HL-60 (cell line): Measurements from ENCODE around the gene RBFOX2.
"Not testable (repeated sequence)": the region's sequence is repeated elsewhere in the genome, so short reads cannot be mapped to it uniquely, and the experiment has no call there.

Experiments used
- DNase-seq, 2 experiments: peaks; one replicate each; pipeline ENCODE4 v3.0.0-alpha.2; 2010 to 2020; ENCODE audit warnings: low read depth in 1 of 2, low spot score in 1 of 2
- H3K27ac ChIP-seq: fragments of 250-450 bp; sonication (Bioruptor Pico); replicated peaks from 2 replicates; pipeline ENCODE4 v1.5.1; 2020; ENCODE audit warnings: mild to moderate bottlenecking, moderate library complexity
- H3K27me3 ChIP-seq: fragments of 250-450 bp; sonication (Bioruptor Pico); 2 replicates; pipeline ENCODE4 v1.5.1; 2021; ENCODE audit warnings: mild to moderate bottlenecking, moderate library complexity; ENCODE audit not compliant: insufficient read depth, poor library complexity, severe bottlenecking
- H3K4me3 ChIP-seq: replicated peaks from 2 replicates; pipeline ENCODE4 v1.5.1; 2011; ENCODE audit warnings: mild to moderate bottlenecking, control low read depth, low read length; ENCODE audit not compliant: insufficient read depth
- GABPA ChIP-seq: IDR thresholded peaks from 2 replicates; pipeline ENCODE4 v1.6.1; 2012; ENCODE audit warnings: low read depth
- POLR2AphosphoS5 ChIP-seq: IDR thresholded peaks from 2 replicates; pipeline ENCODE4 v1.6.1; 2012; ENCODE audit warnings: low read depth
- SPI1 ChIP-seq: IDR thresholded peaks from 2 replicates; pipeline ENCODE4 v1.6.1; 2012; ENCODE audit warnings: low read depth, mild to moderate bottlenecking, borderline replicate concordance
- TF ChIP-seq, protein P1 (sequence below): IDR thresholded peaks from one replicate; pipeline ENCODE4 v1.5.1; 2011; ENCODE audit warnings: low read length, control low read depth, inconsistent platforms; ENCODE audit not compliant: insufficient read depth
- TF ChIP-seq, protein P2 (sequence below): IDR thresholded peaks from 2 replicates; pipeline ENCODE4 v1.6.1; 2012; ENCODE audit warnings: low read depth; ENCODE audit not compliant: insufficient replicate concordance

The RBFOX2 gene

DNA sequence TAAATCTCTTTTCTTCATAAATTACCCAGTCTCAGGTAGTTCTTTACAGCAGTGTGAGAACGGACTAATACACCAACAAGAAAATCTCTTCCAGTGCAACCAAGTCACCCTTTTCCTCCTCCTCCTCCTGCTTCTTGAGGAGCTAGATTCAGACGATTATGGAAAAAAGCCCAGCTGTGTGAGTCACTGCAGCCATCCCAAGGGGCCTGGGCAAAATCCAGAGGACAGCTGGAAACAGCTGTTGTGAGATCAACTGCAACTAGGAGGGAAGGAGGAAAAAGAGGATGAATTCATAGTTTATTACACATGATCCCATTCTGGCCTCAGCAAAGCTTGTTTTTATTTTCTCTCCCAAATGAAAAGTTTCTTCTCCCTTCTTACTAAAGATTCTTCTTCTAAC, 32.9 kb downstream of the RBFOX2 start:
- no peak overlapping the region for H3K27ac ChIP-seq
- H3K4me3 ChIP-seq: no peak overlapping the region
- peaks cover 11% of the 10 kb centered on the region for H3K27me3 ChIP-seq
- no peak for DNase-seq
- TF ChIP-seq POLR2AphosphoS5 (no peak), SPI1 (no peak), GABPA (no peak)
- TF ChIP-seq, protein P1, sequence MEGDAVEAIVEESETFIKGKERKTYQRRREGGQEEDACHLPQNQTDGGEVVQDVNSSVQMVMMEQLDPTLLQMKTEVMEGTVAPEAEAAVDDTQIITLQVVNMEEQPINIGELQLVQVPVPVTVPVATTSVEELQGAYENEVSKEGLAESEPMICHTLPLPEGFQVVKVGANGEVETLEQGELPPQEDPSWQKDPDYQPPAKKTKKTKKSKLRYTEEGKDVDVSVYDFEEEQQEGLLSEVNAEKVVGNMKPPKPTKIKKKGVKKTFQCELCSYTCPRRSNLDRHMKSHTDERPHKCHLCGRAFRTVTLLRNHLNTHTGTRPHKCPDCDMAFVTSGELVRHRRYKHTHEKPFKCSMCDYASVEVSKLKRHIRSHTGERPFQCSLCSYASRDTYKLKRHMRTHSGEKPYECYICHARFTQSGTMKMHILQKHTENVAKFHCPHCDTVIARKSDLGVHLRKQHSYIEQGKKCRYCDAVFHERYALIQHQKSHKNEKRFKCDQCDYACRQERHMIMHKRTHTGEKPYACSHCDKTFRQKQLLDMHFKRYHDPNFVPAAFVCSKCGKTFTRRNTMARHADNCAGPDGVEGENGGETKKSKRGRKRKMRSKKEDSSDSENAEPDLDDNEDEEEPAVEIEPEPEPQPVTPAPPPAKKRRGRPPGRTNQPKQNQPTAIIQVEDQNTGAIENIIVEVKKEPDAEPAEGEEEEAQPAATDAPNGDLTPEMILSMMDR: no peak
- TF ChIP-seq, protein P2, sequence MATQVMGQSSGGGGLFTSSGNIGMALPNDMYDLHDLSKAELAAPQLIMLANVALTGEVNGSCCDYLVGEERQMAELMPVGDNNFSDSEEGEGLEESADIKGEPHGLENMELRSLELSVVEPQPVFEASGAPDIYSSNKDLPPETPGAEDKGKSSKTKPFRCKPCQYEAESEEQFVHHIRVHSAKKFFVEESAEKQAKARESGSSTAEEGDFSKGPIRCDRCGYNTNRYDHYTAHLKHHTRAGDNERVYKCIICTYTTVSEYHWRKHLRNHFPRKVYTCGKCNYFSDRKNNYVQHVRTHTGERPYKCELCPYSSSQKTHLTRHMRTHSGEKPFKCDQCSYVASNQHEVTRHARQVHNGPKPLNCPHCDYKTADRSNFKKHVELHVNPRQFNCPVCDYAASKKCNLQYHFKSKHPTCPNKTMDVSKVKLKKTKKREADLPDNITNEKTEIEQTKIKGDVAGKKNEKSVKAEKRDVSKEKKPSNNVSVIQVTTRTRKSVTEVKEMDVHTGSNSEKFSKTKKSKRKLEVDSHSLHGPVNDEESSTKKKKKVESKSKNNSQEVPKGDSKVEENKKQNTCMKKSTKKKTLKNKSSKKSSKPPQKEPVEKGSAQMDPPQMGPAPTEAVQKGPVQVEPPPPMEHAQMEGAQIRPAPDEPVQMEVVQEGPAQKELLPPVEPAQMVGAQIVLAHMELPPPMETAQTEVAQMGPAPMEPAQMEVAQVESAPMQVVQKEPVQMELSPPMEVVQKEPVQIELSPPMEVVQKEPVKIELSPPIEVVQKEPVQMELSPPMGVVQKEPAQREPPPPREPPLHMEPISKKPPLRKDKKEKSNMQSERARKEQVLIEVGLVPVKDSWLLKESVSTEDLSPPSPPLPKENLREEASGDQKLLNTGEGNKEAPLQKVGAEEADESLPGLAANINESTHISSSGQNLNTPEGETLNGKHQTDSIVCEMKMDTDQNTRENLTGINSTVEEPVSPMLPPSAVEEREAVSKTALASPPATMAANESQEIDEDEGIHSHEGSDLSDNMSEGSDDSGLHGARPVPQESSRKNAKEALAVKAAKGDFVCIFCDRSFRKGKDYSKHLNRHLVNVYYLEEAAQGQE: no peak

DNA sequence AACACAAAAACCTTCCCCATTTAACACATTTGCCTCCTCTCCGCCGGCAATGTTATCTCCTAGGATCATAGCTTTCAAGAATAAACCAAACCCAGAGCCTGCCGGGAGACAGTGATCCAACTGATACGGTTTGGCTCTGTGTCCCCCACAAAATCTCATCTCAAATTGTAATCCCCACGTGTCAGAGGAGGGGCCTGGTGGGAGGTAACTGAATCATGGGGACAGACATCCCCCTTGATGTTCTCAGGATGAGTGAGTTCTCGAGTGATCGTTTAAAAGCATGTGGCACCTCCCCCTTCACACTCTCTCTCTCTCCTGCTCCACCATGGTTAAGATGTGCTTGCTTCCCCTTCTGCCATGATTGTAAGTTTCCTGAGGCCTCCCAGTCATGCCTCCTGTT, 33.3 kb downstream of the RBFOX2 start:
- DNase-seq: no peak
- H3K4me3 ChIP-seq: no peak overlapping the region
- TF ChIP-seq, protein P1: no peak
- no peak for TF ChIP-seq GABPA
- TF ChIP-seq, protein P2: no peak
- no peak for TF ChIP-seq SPI1
- TF ChIP-seq POLR2AphosphoS5: no peak
- H3K27ac ChIP-seq: no peak overlapping the region
- peaks cover 11% of the 10 kb centered on the region for H3K27me3 ChIP-seq

DNA sequence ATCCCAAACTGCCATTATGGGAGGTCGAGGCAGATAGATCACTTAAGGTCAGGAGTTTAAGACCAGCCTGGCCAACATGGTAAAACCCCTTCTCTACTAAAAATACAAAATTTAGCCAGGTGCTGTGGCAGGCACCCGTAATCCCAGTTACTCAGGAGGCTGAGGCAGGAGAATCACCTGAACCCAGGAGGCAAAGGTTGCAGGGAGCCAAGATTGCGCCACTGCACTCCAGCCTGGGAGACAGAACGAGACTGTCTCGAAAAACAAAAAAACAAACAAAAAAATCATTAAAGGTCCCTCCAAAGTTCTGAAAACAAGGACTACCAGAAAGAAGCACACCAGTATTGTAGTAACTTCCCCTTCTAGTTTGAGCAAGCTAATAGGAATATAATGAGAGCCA, 34.9 kb downstream of the RBFOX2 start:
- peaks cover 12% of the 10 kb centered on the region for H3K27me3 ChIP-seq
- H3K4me3 ChIP-seq, H3K27ac ChIP-seq, DNase-seq: not testable (repeated sequence)

DNA sequence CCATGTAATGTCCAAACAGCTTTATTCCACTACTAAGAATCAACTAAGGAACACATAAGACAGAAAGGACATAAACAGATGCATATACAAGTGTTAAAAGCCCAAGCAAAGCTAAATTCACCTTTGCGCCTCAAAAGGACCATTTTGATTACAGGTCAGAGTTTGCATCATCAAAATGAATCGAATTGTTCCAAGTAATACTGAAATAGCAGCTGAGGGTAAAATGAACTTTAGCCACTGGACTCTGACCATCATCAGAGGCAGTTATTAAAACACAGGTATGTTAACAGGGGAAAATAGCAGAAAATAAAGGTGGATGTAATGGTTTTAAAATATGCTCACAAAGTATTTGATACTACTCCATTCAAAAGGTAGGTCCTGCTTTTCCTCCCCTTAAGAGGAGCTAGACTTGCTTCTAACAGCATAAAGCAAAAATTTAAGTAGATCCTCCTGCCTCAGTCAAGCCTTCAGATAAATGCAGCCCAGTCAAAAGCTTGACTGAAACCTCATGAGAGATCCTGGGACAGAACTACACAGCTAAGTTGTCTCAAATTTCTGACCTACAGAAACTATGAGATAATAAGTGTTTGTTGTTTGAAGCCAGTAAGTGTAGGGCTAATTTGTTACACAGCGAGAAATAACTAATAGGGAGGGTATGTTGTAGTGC, 35.4 kb downstream of the RBFOX2 start:
- peaks cover 13% of the 10 kb centered on the region for H3K27me3 ChIP-seq
- no peak overlapping the region for H3K4me3 ChIP-seq
- no peak overlapping the region for H3K27ac ChIP-seq
- TF ChIP-seq, protein P1: no peak
- TF ChIP-seq SPI1 (no peak), POLR2AphosphoS5 (no peak), GABPA (no peak)
- TF ChIP-seq, protein P2: no peak
- no peak for DNase-seq
